ENCODE results near the gene F5. TPM values are rescaled to one million over a fixed set of nuclear protein-coding genes. Genes with fewer than 3 reads are reported as not detected.

The F5 gene
- total and polyA plus RNA-seq, 2 experiments from 2014 or later, result 20.4 to 24.0 TPM

DNA sequence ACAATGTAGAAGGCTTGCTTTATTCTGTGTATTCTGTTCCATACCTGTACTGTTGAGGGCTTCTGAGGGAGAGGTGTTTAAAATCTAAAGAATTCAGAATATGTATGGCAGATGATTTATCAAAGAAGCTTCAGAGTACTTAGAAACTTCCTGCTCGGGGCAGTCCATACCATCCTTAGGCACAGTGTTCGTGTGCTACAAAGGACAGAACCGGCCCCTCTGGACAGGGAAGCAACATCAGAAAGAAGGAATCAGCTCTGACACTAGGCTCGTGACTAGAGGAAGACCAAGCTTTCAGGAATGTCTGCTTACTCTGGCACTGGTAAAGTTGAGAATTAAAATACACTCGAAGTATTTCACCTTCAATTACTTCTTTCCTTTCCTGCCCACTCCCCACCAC lies 29.5 kb upstream of the F5 start:
- H3K36me3 ChIP-seq (replicated peaks; ENCODE audit: insufficient read depth, low read depth), result no peaks in the 10 kb centered on the region
- no peak overlapping the region for H3K4me3 ChIP-seq
- TF ChIP-seq EZH2phosphoT487 (IDR thresholded peaks at IDR 0.05; ENCODE audit: low read depth, severe bottlenecking, unreplicated experiment), result no peak
- TF ChIP-seq EZH2 (IDR thresholded peaks at IDR 0.05; ENCODE audit: borderline replicate concordance), result no peak
- TF ChIP-seq, protein P1, sequence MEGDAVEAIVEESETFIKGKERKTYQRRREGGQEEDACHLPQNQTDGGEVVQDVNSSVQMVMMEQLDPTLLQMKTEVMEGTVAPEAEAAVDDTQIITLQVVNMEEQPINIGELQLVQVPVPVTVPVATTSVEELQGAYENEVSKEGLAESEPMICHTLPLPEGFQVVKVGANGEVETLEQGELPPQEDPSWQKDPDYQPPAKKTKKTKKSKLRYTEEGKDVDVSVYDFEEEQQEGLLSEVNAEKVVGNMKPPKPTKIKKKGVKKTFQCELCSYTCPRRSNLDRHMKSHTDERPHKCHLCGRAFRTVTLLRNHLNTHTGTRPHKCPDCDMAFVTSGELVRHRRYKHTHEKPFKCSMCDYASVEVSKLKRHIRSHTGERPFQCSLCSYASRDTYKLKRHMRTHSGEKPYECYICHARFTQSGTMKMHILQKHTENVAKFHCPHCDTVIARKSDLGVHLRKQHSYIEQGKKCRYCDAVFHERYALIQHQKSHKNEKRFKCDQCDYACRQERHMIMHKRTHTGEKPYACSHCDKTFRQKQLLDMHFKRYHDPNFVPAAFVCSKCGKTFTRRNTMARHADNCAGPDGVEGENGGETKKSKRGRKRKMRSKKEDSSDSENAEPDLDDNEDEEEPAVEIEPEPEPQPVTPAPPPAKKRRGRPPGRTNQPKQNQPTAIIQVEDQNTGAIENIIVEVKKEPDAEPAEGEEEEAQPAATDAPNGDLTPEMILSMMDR (IDR thresholded peaks at IDR 0.05; ENCODE audit: poor library complexity), result no peak
- H3K79me2 ChIP-seq, result no peaks in the 10 kb centered on the region
- H3K4me2 ChIP-seq, result no peak overlapping the region
- 56% methylated on average over 5 of the region's 5 CpGs for WGBS (ENCODE audit: low lambda C conversion rate, missing lambda C conversion rate)
- DNase-seq (ENCODE audit: low spot score), result no peak
- no peak overlapping the region for H3K27ac ChIP-seq
- peaks cover 2% of the 10 kb centered on the region for H3K27me3 ChIP-seq
- no peaks in the 10 kb centered on the region for H3K4me1 ChIP-seq (ENCODE audit: insufficient read depth)
- H3K9me2 ChIP-seq (replicated peaks; ENCODE audit: insufficient read depth), result no peaks in the 10 kb centered on the region
- no peaks in the 10 kb centered on the region for H3K9me3 ChIP-seq (ENCODE audit: low read depth)
- no peak overlapping the region for H2AFZ ChIP-seq
- no peaks in the 10 kb centered on the region for H4K20me1 ChIP-seq (ENCODE audit: insufficient read depth, poor library complexity, severe bottlenecking)

DNA sequence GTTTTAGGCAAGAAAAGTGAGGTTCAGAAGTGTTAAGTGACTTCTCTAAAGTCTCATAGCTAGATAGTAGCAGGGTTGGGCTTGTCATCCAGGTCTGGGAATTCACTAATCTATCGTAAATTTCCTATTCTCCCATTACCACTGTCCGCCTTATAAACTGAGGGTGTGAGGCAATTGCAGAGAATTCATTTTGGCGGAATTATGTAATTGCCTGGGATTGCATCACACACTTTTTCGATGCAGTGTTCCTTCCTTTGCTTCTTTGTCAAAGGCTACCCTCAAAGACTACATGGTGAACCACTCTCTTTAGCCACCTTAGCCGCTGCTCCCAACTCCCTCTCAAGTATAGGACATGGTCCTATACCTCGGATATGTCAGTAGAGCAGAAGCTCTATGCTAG lies 24.6 kb upstream of the F5 start:
- H3K27ac ChIP-seq, result no peak overlapping the region
- TF ChIP-seq, protein P1 (IDR thresholded peaks at IDR 0.05; ENCODE audit: poor library complexity), result no peak
- TF ChIP-seq EZH2phosphoT487 (IDR thresholded peaks at IDR 0.05; ENCODE audit: low read depth, severe bottlenecking, unreplicated experiment) (no peak), EZH2 (IDR thresholded peaks at IDR 0.05; ENCODE audit: borderline replicate concordance) (no peak)
- H3K79me2 ChIP-seq, result no peaks in the 10 kb centered on the region
- H3K27me3 ChIP-seq, result peaks cover 2% of the 10 kb centered on the region
- H3K9me2 ChIP-seq (replicated peaks; ENCODE audit: insufficient read depth), result no peaks in the 10 kb centered on the region
- no peaks in the 10 kb centered on the region for H3K4me1 ChIP-seq (ENCODE audit: insufficient read depth)
- WGBS (ENCODE audit: low lambda C conversion rate, missing lambda C conversion rate), result 77% methylated on average over 6 of the region's 6 CpGs
- H4K20me1 ChIP-seq (ENCODE audit: insufficient read depth, poor library complexity, severe bottlenecking), result no peaks in the 10 kb centered on the region
- H3K36me3 ChIP-seq (replicated peaks; ENCODE audit: insufficient read depth, low read depth), result no peaks in the 10 kb centered on the region
- H3K4me3 ChIP-seq, result no peak overlapping the region
- no peak overlapping the region for H3K4me2 ChIP-seq
- no peak for DNase-seq (ENCODE audit: low spot score)
- H3K9me3 ChIP-seq (ENCODE audit: low read depth), result no peaks in the 10 kb centered on the region
- no peak overlapping the region for H2AFZ ChIP-seq

DNA sequence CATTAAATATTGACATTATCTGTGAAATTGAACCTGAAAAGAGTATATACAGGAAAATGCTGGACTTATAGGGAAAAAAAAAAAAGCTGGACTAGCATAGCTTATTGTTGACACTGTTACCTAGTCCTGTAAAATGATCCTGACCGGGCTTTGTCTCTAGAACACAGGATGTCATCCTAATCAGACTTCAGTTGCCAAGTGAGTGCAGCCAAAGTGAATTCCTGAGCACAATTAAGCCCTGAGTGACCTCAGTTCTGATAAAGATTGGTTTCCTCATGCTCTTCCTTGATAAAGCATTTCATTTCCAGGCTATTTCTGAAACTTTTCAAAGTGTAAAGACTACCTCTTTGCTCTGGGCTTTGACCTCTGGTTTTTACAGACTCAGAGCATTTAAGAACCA lies 23.8 kb upstream of the F5 start:
- Histone ChIP-seq H4K20me1 (ENCODE audit: insufficient read depth, poor library complexity, severe bottlenecking) (no peaks in the 10 kb centered on the region), H3K27me3 (peaks cover 1% of the 10 kb centered on the region), H3K79me2 (no peaks in the 10 kb centered on the region), H3K4me1 (ENCODE audit: insufficient read depth) (no peaks in the 10 kb centered on the region), H3K4me2 (no peak overlapping the region), H3K9me2 (replicated peaks; ENCODE audit: insufficient read depth) (no peaks in the 10 kb centered on the region), H3K9me3 (ENCODE audit: low read depth) (no peaks in the 10 kb centered on the region), H3K36me3 (replicated peaks; ENCODE audit: insufficient read depth, low read depth) (no peaks in the 10 kb centered on the region), H2AFZ (no peak overlapping the region), H3K4me3 (no peak overlapping the region), H3K27ac (no peak overlapping the region)
- DNase-seq (ENCODE audit: low spot score), result no peak
- WGBS (ENCODE audit: low lambda C conversion rate, missing lambda C conversion rate), result 20% methylated on average over 1 of the region's 1 CpG
- no peak for TF ChIP-seq EZH2 (IDR thresholded peaks at IDR 0.05; ENCODE audit: borderline replicate concordance)
- TF ChIP-seq, protein P1 (IDR thresholded peaks at IDR 0.05; ENCODE audit: poor library complexity), result no peak
- no peak for TF ChIP-seq EZH2phosphoT487 (IDR thresholded peaks at IDR 0.05; ENCODE audit: low read depth, severe bottlenecking, unreplicated experiment)

DNA sequence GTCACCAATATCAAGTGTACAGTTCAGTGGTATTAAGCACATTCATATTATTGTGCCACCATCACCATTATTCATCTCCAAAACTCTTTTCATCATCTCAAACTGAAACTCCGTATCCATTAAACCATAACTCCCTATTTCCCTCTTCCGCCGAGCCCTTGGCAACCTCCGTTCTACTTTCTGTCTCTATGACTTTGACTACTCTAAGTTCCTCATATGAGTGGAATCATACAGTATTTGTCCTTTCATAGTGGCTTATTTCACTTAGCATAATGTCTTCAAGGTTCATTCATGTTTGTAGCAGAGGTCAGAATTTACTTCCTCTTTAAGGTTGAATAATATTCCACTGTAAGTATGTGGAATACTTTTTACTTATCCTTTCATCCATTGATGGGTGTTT lies 21.9 kb upstream of the F5 start:
- Histone ChIP-seq H3K4me3 (no peak overlapping the region), H3K4me1 (ENCODE audit: insufficient read depth) (no peaks in the 10 kb centered on the region), H2AFZ (no peak overlapping the region), H3K27me3 (no peaks in the 10 kb centered on the region), H3K27ac (no peak overlapping the region), H3K4me2 (no peak overlapping the region), H3K9me3 (ENCODE audit: low read depth) (no peaks in the 10 kb centered on the region), H3K36me3 (replicated peaks; ENCODE audit: insufficient read depth, low read depth) (no peaks in the 10 kb centered on the region), H4K20me1 (ENCODE audit: insufficient read depth, poor library complexity, severe bottlenecking) (no peaks in the 10 kb centered on the region), H3K79me2 (no peaks in the 10 kb centered on the region), H3K9me2 (replicated peaks; ENCODE audit: insufficient read depth) (no peaks in the 10 kb centered on the region)
- DNase-seq (ENCODE audit: low spot score), result no peak
- TF ChIP-seq, protein P1 (IDR thresholded peaks at IDR 0.05; ENCODE audit: poor library complexity), result no peak
- no peak for TF ChIP-seq EZH2 (IDR thresholded peaks at IDR 0.05; ENCODE audit: borderline replicate concordance)
- no peak for TF ChIP-seq EZH2phosphoT487 (IDR thresholded peaks at IDR 0.05; ENCODE audit: low read depth, severe bottlenecking, unreplicated experiment)
- 94% methylated on average over 4 of the region's 4 CpGs for WGBS (ENCODE audit: low lambda C conversion rate, missing lambda C conversion rate)

All from hepatocyte (in vitro differentiated cells).